IgD-negative memory B cell (primary cell): ENCODE results near the gene FOXP3. TPM values are rescaled to one million over a fixed set of nuclear protein-coding genes. Genes with fewer than 3 reads are reported as not detected.

Experiments
- H3K27ac Mint-ChIP-seq, 3 donors: one replicate each; pipeline ENCODE4 v1.8.0; 2020 to 2022; ENCODE audit warnings: mild to moderate bottlenecking in 3 of 3, mixed read lengths in 3 of 3, moderate library complexity in 1 of 3
- H3K27me3 Mint-ChIP-seq: one replicate; pipeline ENCODE4 v1.8.0; 2021; ENCODE audit warnings: mixed read lengths
- H3K36me3 Mint-ChIP-seq: one replicate; pipeline ENCODE4 v1.8.0; 2020; ENCODE audit warnings: mild to moderate bottlenecking, mixed read lengths
- H3K4me1 Mint-ChIP-seq, 3 donors: one replicate each; pipeline ENCODE4 v1.8.0; 2020 to 2022; ENCODE audit warnings: mixed read lengths in 3 of 3, mild to moderate bottlenecking in 1 of 3
- H3K4me3 Mint-ChIP-seq, 4 donors: one replicate each; pipeline ENCODE4 v1.8.0; 2020 to 2022; ENCODE audit warnings: mild to moderate bottlenecking in 4 of 4, mixed read lengths in 4 of 4, moderate library complexity in 3 of 4
- H3K9me3 Mint-ChIP-seq, 3 donors: one replicate each; pipeline ENCODE4 v1.8.0; 2020 to 2021; ENCODE audit warnings: mixed read lengths in 3 of 3, mild to moderate bottlenecking in 1 of 3
- polyA plus RNA-seq: library from polyadenylated mRNA; unstranded; fragments of 300-500 nt; fragmentation: Illumina TruSeq; gene quantifications from one replicate; pipeline ENCODE4 v1.2.3, GENCODE V29; 2021

Gene FOXP3
- polyA plus RNA-seq, 1 donor from 2014 or later: 0.09 TPM

- Mint-ChIP-seq H3K4me3 (no peak overlapping the region), H3K9me3 (no peaks in the 10 kb centered on the region), H3K27ac (no peak overlapping the region), H3K36me3 (no peaks in the 10 kb centered on the region), H3K27me3 (peaks cover 1% of the 10 kb centered on the region), H3K4me1 (peaks cover 0 to 1% (median 0%) of the 10 kb centered on the region in 3 donors)
Measured at GRCh38 chrX:49286136-49286535, 21.6 kb upstream of the FOXP3 start.

- Mint-ChIP-seq H3K4me1 (no peaks in the 10 kb centered on the region), H3K36me3 (peaks cover 2% of the 10 kb centered on the region), H3K27me3 (no peaks in the 10 kb centered on the region), H3K27ac (no peak overlapping the region), H3K9me3 (no peaks in the 10 kb centered on the region), H3K4me3 (no peak overlapping the region)
Measured at GRCh38 chrX:49284212-49284611, 19.7 kb upstream of the FOXP3 start.

GRCh38 chrX:49282647-49283011 lies 18.1 kb upstream of the FOXP3 start:
- Mint-ChIP-seq H3K27me3 (peaks cover 1% of the 10 kb centered on the region), H3K36me3 (peaks cover 2% of the 10 kb centered on the region), H3K27ac (no peak overlapping the region), H3K9me3 (no peaks in the 10 kb centered on the region), H3K4me1 (peaks cover 0 to 3% (median 0%) of the 10 kb centered on the region in 3 donors), H3K4me3 (no peak overlapping the region)

DNA sequence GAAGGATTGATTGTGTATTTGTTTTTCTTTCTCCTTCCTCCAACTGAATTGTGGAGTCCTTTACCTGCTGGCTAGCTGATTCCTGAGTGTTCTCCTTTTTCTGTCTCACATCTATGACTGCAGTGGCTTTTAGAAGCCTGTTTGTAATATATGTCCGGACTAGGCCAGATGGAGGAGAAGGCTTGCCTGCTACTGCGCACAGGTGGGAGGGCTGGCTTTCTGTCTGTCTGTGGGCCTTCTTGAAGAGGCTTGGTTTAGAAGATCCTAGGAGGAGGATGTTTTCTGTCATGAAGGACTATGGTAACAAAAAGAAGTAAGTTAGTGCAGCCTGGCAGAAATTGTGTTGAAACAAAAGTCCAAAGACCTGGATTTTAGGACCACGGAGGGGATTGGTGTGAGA lies 13.6 kb upstream of the FOXP3 start:
- Mint-ChIP-seq H3K4me3 (no peak overlapping the region), H3K36me3 (peaks cover 2% of the 10 kb centered on the region), H3K27me3 (peaks cover 1% of the 10 kb centered on the region), H3K27ac (peak overlapping the region in 1 of 3 donors; percentile 68), H3K4me1 (peaks cover 0 to 19% (median 4%) of the 10 kb centered on the region in 3 donors), H3K9me3 (no peaks in the 10 kb centered on the region)

DNA sequence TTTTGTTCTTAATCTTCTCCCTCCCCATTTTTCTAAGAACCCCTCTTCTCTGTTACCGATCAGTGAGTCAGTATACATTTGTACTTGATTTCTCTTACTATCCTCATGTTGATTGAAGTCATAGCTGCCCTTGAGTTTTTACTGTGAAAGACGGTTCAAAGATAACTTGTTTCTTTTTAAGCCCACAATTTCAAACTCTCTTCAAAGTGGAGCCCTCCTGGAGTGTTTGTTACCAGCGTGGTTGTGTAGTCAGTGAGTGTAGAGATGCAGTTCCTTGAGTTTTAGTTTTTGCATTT lies 13.0 kb upstream of the FOXP3 start:
- H3K27me3 Mint-ChIP-seq: peaks cover 1% of the 10 kb centered on the region
- H3K4me1 Mint-ChIP-seq: peaks cover 0 to 23% (median 7%) of the 10 kb centered on the region in 3 donors
- peaks cover 2% of the 10 kb centered on the region for H3K36me3 Mint-ChIP-seq
- no peaks in the 10 kb centered on the region for H3K9me3 Mint-ChIP-seq
- H3K27ac Mint-ChIP-seq: no peak overlapping the region
- no peak overlapping the region for H3K4me3 Mint-ChIP-seq

- peaks cover 1% of the 10 kb centered on the region for H3K27me3 Mint-ChIP-seq
- H3K4me3 Mint-ChIP-seq: peak overlapping the region in 1 of 4 donors; percentile 50
- no peak overlapping the region for H3K27ac Mint-ChIP-seq
- H3K4me1 Mint-ChIP-seq: peaks cover 0 to 25% (median 10%) of the 10 kb centered on the region in 3 donors
- H3K9me3 Mint-ChIP-seq: no peaks in the 10 kb centered on the region
- H3K36me3 Mint-ChIP-seq: peaks cover 2% of the 10 kb centered on the region
Measured at GRCh38 chrX:49276671-49277534, 12.4 kb upstream of the FOXP3 start.

DNA sequence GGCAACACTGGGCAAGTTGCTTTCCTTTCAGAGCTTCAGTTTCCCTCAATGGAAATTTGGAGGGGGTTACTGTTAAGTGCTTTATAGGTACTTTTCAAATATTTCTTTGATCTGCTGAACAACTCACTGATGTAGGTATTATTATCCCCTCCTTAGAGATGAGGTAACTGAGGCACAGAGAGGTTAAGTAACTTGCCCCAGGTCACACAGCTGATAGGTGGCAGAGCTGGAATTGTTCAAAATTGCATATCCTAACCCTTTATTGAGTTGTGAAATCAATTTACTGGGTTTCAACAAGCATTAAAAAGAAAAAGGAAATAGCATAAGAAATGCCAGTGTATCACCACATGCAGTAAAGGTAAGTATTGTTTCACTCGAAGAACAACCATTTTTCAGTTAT lies 11.7 kb upstream of the FOXP3 start:
- Mint-ChIP-seq H3K36me3 (peaks cover 2% of the 10 kb centered on the region), H3K4me1 (peaks cover 0 to 27% (median 13%) of the 10 kb centered on the region in 3 donors), H3K27ac (no peak overlapping the region), H3K27me3 (peaks cover 1% of the 10 kb centered on the region), H3K9me3 (no peaks in the 10 kb centered on the region), H3K4me3 (no peak overlapping the region)

DNA sequence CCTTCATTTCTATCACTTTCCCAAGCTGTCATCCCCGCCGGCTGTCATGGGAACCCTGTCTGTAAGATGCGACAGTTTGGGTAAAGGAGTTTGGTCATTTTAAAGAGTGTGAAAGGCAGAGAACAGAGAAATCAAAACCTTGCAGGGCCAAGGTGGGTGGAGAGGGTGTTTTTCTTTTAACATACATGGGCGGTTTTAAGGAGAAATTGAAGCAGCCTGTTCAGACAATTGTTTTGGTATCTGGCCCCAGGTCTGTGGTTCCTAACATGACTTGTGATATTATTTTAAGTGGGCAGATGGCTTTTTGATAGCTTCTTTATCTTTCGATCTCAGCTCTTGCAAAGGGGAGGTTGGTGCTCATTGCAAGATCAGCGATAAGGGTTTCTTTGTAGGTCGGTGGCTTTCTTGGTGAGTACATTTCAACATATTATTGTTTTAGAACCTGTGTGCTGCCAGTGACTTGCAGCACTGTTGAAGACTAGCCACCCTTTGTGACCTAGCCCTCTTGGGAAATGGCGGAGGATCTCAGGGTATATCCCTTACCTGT lies 8.7 kb upstream of the FOXP3 start:
- Mint-ChIP-seq H3K27me3 (no peaks in the 10 kb centered on the region), H3K36me3 (peaks cover 3% of the 10 kb centered on the region), H3K27ac (no peak overlapping the region), H3K4me3 (peak overlapping the region in 3 of 4 donors; percentile 5 to 60 (median 27)), H3K9me3 (no peaks in the 10 kb centered on the region), H3K4me1 (peaks cover 5 to 33% (median 19%) of the 10 kb centered on the region in 3 donors)

DNA sequence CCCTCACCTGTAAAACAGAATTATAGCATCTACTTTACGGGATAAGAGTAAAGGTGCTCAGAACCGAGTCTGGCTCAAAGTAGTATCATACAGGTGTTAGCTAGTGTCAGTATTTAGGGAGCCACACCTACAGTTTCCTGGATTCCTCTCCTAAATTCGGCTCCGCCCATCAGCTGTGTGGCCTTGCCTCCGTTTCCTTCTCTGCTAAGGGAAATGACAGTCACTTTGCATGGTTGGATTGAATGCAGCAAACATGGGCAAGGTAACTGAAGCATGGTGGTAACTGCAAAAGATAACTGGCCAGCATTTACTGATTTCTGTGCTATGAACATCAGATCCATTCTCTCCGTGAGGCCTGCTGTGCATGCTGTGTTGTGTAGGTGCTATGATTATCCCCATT lies 7.9 kb upstream of the FOXP3 start:
- Mint-ChIP-seq H3K4me1 (peaks cover 5 to 30% (median 19%) of the 10 kb centered on the region in 3 donors), H3K27me3 (no peaks in the 10 kb centered on the region), H3K4me3 (peak overlapping the region in 3 of 4 donors; percentile 15 to 61 (median 27)), H3K36me3 (peaks cover 3% of the 10 kb centered on the region), H3K9me3 (no peaks in the 10 kb centered on the region), H3K27ac (peak overlapping the region in 1 of 3 donors; percentile 57)

DNA sequence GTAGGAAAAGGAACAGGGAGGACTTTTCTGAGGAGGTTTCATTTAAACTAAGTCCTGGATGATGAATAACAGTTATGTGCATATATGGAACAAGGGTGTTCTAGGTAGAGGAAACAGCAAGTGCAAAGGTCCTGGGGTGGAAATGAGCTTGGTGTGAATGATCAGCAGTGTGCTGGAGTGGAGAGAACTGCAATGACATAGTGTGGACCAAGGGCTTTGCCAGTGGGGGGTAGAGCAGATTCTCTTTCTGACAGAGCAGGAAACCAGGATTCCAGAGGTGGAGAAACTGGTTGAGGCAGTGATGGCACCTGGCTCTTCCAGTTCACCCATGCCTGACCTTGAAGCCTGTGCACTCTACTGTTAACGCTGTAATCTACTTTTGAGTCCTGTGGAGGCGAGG lies 6.8 kb upstream of the FOXP3 start:
- H3K27me3 Mint-ChIP-seq: no peaks in the 10 kb centered on the region
- H3K4me1 Mint-ChIP-seq: peaks cover 5 to 30% (median 19%) of the 10 kb centered on the region in 3 donors
- peak overlapping the region; percentile 58 to 80 (median 73) for H3K4me3 Mint-ChIP-seq
- H3K36me3 Mint-ChIP-seq: peaks cover 3% of the 10 kb centered on the region
- peak overlapping the region in 2 of 3 donors; percentile 31 to 40 for H3K27ac Mint-ChIP-seq
- H3K9me3 Mint-ChIP-seq: no peaks in the 10 kb centered on the region

DNA sequence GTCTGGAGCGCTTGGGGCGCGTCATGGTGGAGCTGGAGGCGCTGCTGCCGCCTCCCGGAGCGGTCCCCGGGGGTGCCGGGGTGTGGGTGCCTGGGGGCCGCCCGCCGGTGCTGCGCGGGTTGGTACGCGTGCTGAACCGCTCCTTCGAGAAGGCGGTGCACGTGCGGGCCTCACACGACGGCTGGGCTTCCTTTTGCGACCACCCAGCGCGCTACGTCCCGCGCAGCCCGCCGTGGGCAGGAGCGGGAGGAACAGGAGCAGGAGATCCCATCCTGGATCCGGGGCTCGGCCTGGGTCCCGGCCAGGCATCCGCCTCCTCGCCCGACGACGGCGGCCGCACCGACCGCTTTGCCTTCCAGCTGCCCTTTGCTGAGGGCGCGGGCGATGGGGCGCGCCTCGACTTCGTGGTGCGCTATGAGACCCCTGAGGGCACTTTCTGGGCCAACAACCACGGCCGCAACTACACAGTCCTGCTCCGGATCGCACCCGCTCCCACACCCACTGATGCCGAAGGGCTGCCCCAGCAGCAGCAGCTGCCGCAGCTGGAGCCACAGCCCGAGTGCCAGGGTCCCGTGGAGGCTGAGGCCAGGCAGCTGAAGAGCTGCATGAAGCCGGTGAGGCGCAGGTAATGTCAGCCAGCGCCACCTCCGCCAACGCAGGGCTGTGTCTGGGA lies 5.9 kb upstream of the FOXP3 start:
- peak overlapping the region in 1 of 3 donors; percentile 45 for H3K27ac Mint-ChIP-seq
- H3K4me3 Mint-ChIP-seq: peak overlapping the region in 3 of 4 donors; percentile 34 to 75 (median 71)
- H3K9me3 Mint-ChIP-seq: no peaks in the 10 kb centered on the region
- H3K27me3 Mint-ChIP-seq: no peaks in the 10 kb centered on the region
- peaks cover 5 to 30% (median 18%) of the 10 kb centered on the region in 3 donors for H3K4me1 Mint-ChIP-seq
- peaks cover 3% of the 10 kb centered on the region for H3K36me3 Mint-ChIP-seq

DNA sequence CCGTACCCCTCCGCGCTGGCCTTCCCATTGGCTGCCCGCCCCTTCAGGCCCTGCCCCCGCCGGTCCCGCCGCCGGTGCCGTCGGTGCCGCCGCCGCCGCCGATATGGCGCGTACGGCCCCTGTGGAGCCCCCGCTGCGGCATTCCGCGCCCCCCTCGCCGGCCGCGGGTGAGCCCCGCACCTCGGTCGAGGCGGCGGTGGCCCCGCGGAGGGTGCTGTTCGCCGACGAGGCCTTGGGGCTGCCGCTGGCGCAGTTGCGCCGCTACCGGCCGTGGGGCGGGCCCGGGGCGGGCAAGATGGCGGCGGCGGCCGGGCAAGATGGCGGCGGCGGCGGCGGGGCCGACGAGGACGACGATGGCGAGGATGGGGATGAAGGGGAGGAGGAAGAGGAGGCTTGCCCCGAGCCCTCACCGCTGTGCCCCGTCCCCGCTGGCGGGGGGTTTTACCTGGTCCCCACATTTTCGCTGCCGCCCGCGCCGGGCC lies 5.3 kb upstream of the FOXP3 start, which contains the start of gene PPP1R3F:
PPP1R3F (plus strand) TSS at position 27 of the 482 bp plus-strand sequence; CDS start at position 104, 77 bp downstream.
- no peaks in the 10 kb centered on the region for H3K27me3 Mint-ChIP-seq
- peaks cover 5 to 26% (median 16%) of the 10 kb centered on the region in 3 donors for H3K4me1 Mint-ChIP-seq
- peak within 1 kb of the TSS; percentile 89 to 98 (median 96) for H3K4me3 Mint-ChIP-seq
- H3K36me3 Mint-ChIP-seq: peaks cover 3% of the 10 kb centered on the region
- H3K27ac Mint-ChIP-seq: peak within 1 kb of the TSS; percentile 95 to 99 (median 96)
- no peaks in the 10 kb centered on the region for H3K9me3 Mint-ChIP-seq

GRCh38 chrX:49269010-49269766 lies 4.7 kb upstream of the FOXP3 start:
- H3K4me3 Mint-ChIP-seq: peak overlapping the region; percentile 89 to 98 (median 96)
- H3K4me1 Mint-ChIP-seq: peaks cover 5 to 22% (median 16%) of the 10 kb centered on the region in 3 donors
- peak overlapping the region; percentile 95 to 99 (median 96) for H3K27ac Mint-ChIP-seq

DNA sequence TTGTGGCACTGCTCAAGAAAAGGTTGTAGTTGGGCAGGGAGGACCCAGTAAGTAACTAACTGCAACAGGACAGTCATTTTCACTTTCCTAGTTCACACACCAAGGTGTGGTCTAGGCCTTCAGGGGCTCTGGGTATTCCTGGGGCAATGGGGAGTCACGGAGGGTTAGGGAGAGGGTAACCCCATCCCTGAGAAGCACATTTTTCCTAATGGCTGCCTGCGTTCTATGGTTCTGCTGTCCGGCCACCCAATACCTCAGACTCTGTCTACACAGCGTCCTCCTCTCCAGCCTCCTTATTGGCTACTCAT lies 4.1 kb upstream of the FOXP3 start:
- Mint-ChIP-seq H3K9me3 (no peaks in the 10 kb centered on the region), H3K4me3 (peak overlapping the region; percentile 89 to 98 (median 96)), H3K27me3 (peaks cover 2% of the 10 kb centered on the region), H3K4me1 (peaks cover 5 to 22% (median 14%) of the 10 kb centered on the region in 3 donors), H3K36me3 (peaks cover 3% of the 10 kb centered on the region), H3K27ac (peak overlapping the region; percentile 95 to 99 (median 96))

More at GRCh38 chrX:49269010-49269766, 4.7 kb upstream of the FOXP3 start:
- H3K27me3 Mint-ChIP-seq: peaks cover under 1% of the 10 kb centered on the region
- no peaks in the 10 kb centered on the region for H3K9me3 Mint-ChIP-seq
- peaks cover 3% of the 10 kb centered on the region for H3K36me3 Mint-ChIP-seq
